Smooth muscle cell (in vitro differentiated cells): ENCODE data around the gene TUBB6. TPM values are rescaled to one million over a fixed set of nuclear protein-coding genes. Genes with fewer than 3 reads are reported as not detected.
A peak's percentile ranks its signal among the peaks of the same experiment; 100 is the strongest.

Experiments used
- DNase-seq: peaks from one replicate; lab custom pipeline; 2025; ENCODE audit not compliant: unreplicated experiment; lab: John Stamatoyannopoulos, UW
- H2AFZ ChIP-seq: fragments of 200-600 bp; sonication (generic); 2 replicates; pipeline ENCODE4 v1.6.0; 2016; ENCODE audit warnings: antibody characterized with exemption, low read depth, mild to moderate bottlenecking
- H3F3A ChIP-seq: fragments of 200-600 bp; sonication (generic); 2 replicates; pipeline ENCODE4 v1.6.0; 2017; ENCODE audit warnings: antibody characterized with exemption, low read depth
- H3K27ac ChIP-seq: fragments of 200-600 bp; sonication (generic); 2 replicates; pipeline ENCODE4 v1.5.1; 2016; ENCODE audit warnings: low read depth, mild to moderate bottlenecking
- H3K27me3 ChIP-seq: fragments of 200-600 bp; sonication (generic); 2 replicates; pipeline ENCODE4 v1.6.1; 2016; ENCODE audit warnings: low read depth, mild to moderate bottlenecking
- H3K36me3 ChIP-seq: fragments of 200-600 bp; sonication (generic); 2 replicates; pipeline ENCODE4 v1.5.1; 2016; ENCODE audit warnings: low read depth
- H3K4me1 ChIP-seq: fragments of 200-600 bp; sonication (generic); 2 replicates; pipeline ENCODE4 v1.5.1; 2016; ENCODE audit warnings: low read depth
- H3K4me2 ChIP-seq: fragments of 200-600 bp; sonication (generic); 2 replicates; pipeline ENCODE4 v1.6.0; 2016; ENCODE audit warnings: mild to moderate bottlenecking
- H3K4me3 ChIP-seq: fragments of 200-600 bp; sonication (generic); 2 replicates; pipeline ENCODE4 v1.5.1; 2016; ENCODE audit warnings: mild to moderate bottlenecking
- H3K79me2 ChIP-seq: fragments of 200-600 bp; sonication (generic); 2 replicates; pipeline ENCODE4 v1.6.0; 2016; ENCODE audit warnings: low read depth, mild to moderate bottlenecking
- H3K9ac ChIP-seq: fragments of 200-600 bp; sonication (generic); 2 replicates; pipeline ENCODE4 v1.6.0; 2016; ENCODE audit warnings: low read depth
- H3K9me3 ChIP-seq: fragments of 200-600 bp; sonication (generic); replicated peaks from 2 replicates; pipeline ENCODE4 v1.5.1; 2016; ENCODE audit warnings: low read depth
- H4K20me1 ChIP-seq: fragments of 200-600 bp; sonication (generic); 2 replicates; pipeline ENCODE4 v1.6.0; 2016; ENCODE audit warnings: low read depth
- WGBS: methylation state at CpG from one replicate; pipeline ENCODE4 v1.1.7; 2016; ENCODE audit warnings: low lambda C conversion rate; 5-methylcytosine and 5-hydroxymethylcytosine counted together
- polyA plus RNA-seq: library from polyadenylated mRNA; unstranded; fragments of >200 nt; fragmentation: Nextera tagmentation; extraction: Ambion mirVana; gene quantifications from 2 replicates; pipeline ENCODE4 v1.2.1, GENCODE V29; 2016
- total RNA-seq: library from RNA; depleted of rRNA; stranded (reverse); fragments of >200 nt; gene quantifications from 2 replicates; pipeline ENCODE4 v1.2.3, GENCODE V29; 2014
- TF ChIP-seq, protein P1 (sequence below): fragments of 200-600 bp; sonication (generic); IDR thresholded peaks from 2 replicates; pipeline ENCODE4 v1.5.1; 2017; ENCODE audit warnings: borderline replicate concordance, mild to moderate bottlenecking, antibody characterized with exemption; ENCODE audit not compliant: insufficient read depth, poor library complexity, severe bottlenecking

The TUBB6 gene
- total and polyA plus RNA-seq, 2 experiments from 2014 or later = 359 to 460 TPM

DNA sequence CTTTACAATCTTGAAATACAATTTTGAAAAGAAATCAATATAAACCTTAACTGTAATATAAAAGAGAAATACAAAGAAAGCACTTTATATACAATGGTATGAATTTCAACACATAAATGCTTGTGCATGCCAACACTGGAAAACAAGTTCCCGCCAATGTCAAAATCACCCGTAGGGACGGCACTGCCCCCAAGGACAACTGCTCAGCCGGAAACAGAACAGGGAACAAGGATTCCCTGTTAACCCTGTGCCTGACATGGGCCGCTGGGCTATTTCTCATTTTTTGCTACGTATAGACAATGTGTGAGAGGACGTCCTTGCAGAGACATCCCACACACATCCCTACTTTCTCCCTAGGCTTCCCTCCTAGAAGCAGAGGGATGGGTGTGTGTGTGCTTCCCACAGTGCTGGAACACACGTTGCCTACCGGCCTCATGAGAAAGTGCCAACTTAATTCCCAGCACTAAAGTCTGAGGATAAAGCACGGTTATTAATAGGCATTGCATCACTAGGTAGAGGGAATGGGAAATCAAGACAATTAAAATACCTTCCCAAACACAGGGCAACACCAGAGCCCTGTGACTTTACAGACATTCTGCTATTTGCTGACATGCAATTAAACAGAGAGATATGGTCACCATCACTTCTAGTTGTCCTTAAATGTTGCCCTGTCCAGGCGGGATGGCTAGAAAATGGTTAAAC is 54.6 kb downstream of the TUBB6 start:
- H2AFZ ChIP-seq = no peak overlapping the region
- no peak overlapping the region for H3K4me2 ChIP-seq
- H3K9ac ChIP-seq = no peak overlapping the region
- H3K4me1 ChIP-seq = no peaks in the 10 kb centered on the region
- H4K20me1 ChIP-seq = peaks cover 62% of the 10 kb centered on the region
- H3F3A ChIP-seq = no peaks in the 10 kb centered on the region
- whole genome bisulfite sequencing = 93% methylated on average over 11 of the region's 11 CpGs
- peaks cover 4% of the 10 kb centered on the region for H3K36me3 ChIP-seq
- no peaks in the 10 kb centered on the region for H3K9me3 ChIP-seq
- peak overlapping the region; percentile 1 for H3K27ac ChIP-seq
- no peaks in the 10 kb centered on the region for H3K27me3 ChIP-seq
- TF ChIP-seq, protein P1, sequence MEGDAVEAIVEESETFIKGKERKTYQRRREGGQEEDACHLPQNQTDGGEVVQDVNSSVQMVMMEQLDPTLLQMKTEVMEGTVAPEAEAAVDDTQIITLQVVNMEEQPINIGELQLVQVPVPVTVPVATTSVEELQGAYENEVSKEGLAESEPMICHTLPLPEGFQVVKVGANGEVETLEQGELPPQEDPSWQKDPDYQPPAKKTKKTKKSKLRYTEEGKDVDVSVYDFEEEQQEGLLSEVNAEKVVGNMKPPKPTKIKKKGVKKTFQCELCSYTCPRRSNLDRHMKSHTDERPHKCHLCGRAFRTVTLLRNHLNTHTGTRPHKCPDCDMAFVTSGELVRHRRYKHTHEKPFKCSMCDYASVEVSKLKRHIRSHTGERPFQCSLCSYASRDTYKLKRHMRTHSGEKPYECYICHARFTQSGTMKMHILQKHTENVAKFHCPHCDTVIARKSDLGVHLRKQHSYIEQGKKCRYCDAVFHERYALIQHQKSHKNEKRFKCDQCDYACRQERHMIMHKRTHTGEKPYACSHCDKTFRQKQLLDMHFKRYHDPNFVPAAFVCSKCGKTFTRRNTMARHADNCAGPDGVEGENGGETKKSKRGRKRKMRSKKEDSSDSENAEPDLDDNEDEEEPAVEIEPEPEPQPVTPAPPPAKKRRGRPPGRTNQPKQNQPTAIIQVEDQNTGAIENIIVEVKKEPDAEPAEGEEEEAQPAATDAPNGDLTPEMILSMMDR = no peak
- no peak for DNase-seq
- no peak overlapping the region for H3K4me3 ChIP-seq
- H3K79me2 ChIP-seq = no peaks in the 10 kb centered on the region

DNA sequence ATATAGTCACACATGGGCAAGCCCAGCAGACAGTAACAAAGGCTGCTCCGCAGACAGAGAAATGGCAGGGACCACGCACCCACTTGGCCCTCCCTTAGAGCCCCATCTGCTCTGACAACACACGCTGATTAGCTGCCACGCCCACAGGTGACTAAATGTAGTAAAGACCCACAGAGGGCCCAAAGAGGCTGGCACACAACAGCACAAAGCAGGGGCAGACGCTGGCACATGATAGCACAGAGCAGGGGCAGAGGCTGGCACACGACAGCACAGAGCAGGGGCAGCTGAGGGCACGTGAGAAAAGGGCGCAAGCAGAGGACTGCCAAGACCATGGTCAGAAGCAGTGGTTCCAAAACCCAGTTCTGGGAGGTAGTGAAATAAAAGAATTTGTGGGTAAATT is 58.3 kb downstream of the TUBB6 start:
- TF ChIP-seq, protein P1 = no peak
- H3K9me3 ChIP-seq = no peaks in the 10 kb centered on the region
- H3K4me1 ChIP-seq = no peaks in the 10 kb centered on the region
- DNase-seq = no peak
- no peak overlapping the region for H3K9ac ChIP-seq
- no peak overlapping the region for H3K27ac ChIP-seq
- no peaks in the 10 kb centered on the region for H3K27me3 ChIP-seq
- no peak overlapping the region for H3K4me2 ChIP-seq
- peaks cover 4% of the 10 kb centered on the region for H3K36me3 ChIP-seq
- peaks cover 67% of the 10 kb centered on the region for H4K20me1 ChIP-seq
- H3K79me2 ChIP-seq = peaks cover 25% of the 10 kb centered on the region
- H2AFZ ChIP-seq = no peak overlapping the region
- WGBS = 96% methylated on average over 8 of the region's 8 CpGs
- no peak overlapping the region for H3K4me3 ChIP-seq
- H3F3A ChIP-seq = no peaks in the 10 kb centered on the region

GRCh38 chr18:12366784-12367183 is 58.7 kb downstream of the TUBB6 start:
- peaks cover 4% of the 10 kb centered on the region for H3K36me3 ChIP-seq
- no peaks in the 10 kb centered on the region for H3F3A ChIP-seq
- TF ChIP-seq, protein P1 = no peak
- H3K9me3 ChIP-seq = no peaks in the 10 kb centered on the region
- H3K79me2 ChIP-seq = peaks cover 29% of the 10 kb centered on the region
- H3K4me2 ChIP-seq = no peak overlapping the region
- 94% methylated on average over 5 of the region's 5 CpGs for WGBS
- H3K27me3 ChIP-seq = no peaks in the 10 kb centered on the region
- no peaks in the 10 kb centered on the region for H3K4me1 ChIP-seq
- DNase-seq = no peak
- no peak overlapping the region for H3K27ac ChIP-seq
- H3K9ac ChIP-seq = no peak overlapping the region
- peaks cover 67% of the 10 kb centered on the region for H4K20me1 ChIP-seq
- H3K4me3 ChIP-seq = no peak overlapping the region
- no peak overlapping the region for H2AFZ ChIP-seq

DNA sequence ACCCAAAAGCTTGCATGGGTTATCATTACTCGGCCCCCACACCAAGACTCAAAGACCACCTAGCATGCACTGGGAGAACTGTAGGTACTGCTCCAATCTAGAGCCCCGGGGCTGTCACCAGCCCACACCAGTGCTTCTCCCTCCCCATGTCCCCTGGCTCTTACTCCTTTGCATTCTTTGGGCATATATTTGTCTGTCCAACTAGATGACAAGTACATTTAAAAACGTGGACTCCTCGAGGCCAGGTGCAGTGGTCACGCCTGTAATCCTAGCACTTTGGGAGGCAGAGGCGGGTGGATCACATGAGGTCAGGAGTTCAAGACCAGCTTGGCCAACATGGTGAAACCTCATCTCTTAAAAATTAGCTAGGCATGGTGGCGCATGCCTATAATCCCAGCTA is 61.2 kb downstream of the TUBB6 start:
- H3K9me3 ChIP-seq = no peaks in the 10 kb centered on the region

More for the DNA sequence above, 61.2 kb downstream of the TUBB6 start:
- Histone ChIP-seq H3K9ac (no peak overlapping the region), H3K27ac (no peak overlapping the region), H3K4me1 (no peaks in the 10 kb centered on the region), H2AFZ (no peak overlapping the region), H3K27me3 (no peaks in the 10 kb centered on the region), H3K36me3 (no peaks in the 10 kb centered on the region), H3K4me3 (no peak overlapping the region), H3K4me2 (no peak overlapping the region), H4K20me1 (peaks cover 77% of the 10 kb centered on the region), H3K79me2 (peaks cover 54% of the 10 kb centered on the region), H3F3A (no peaks in the 10 kb centered on the region)
- 98% methylated on average over 7 of the region's 7 CpGs for WGBS
- DNase-seq = no peak
- TF ChIP-seq, protein P1 = no peak
